Activated CD4-positive, alpha-beta T cell treated with anti-CD3 and anti-CD28 coated beads, Interleukin-2, Interleukin-6, amounts not matched to agents 100 ng/mL and 50 ng/mL, durations not matched to agents 16 hours and 8 hours (primary cell): ENCODE results near the gene BCL2L14.

Experiments used
- DNase-seq: peaks from one replicate; pipeline ENCODE4 v3.0.0-alpha.2; 2020

Gene BCL2L14

DNA sequence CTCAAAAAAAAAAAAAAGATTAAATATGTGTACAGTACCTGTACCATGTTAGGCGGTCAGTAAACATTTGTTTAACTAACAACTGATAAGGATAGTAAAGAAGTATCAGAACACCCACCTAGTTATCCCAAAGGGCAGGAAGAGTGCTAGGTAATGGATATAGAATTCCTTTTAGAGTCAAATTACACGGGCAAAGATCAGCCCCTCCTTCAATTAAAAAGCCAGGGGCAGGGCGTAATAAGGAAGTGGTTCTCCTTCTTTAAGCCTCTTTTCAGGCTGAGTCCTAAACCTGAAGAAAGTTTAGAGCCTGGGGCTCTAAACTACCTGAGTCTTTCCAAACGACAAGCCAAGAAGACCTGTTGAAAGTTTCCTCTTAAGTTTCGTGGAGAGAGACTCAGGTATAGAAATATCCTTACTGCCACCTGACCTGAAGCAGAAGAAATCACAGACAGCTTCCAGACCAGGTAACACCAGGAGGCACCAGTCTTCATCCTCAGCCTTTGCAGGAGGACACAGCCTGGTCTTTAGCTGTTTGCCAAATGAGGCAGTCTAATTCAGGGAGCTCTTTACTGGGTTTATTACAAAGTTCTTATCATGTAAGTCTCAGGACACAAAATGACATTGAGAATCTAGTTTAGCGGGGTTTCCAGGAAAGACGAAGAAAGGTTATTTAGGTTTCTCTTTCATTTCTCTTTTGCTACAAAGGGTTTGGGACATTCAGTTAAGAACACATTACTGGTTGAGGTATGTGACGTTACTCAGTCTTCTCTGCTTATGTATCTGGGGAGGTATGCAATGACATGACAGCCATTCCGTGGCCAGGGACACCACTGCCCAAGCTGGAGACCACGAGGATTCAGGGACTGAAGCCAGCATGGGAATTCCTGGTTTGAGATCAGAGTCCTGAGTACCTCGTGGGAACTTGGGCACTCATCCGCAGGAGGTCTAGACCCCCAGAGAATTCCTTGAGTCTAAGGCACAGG is at the start of gene BCL2L14:
TSS of gene BCL2L14 (plus strand) at position 266 of the 983 bp plus-strand sequence. CDS start 8,367 bp downstream, outside the sequence.
- DNase-seq: peak; percentile 27

- no peak for DNase-seq
These were observed 48.3 kb upstream of the BCL2L14 start for GRCh38 chr12:12022306-12022936.

GRCh38 chr12:12023456-12023855 is 47.3 kb upstream of the BCL2L14 start:
- DNase-seq: no peak

- peak; percentile 76 for DNase-seq
These were observed 45.6 kb upstream of the BCL2L14 start for GRCh38 chr12:12024911-12025682.

DNA sequence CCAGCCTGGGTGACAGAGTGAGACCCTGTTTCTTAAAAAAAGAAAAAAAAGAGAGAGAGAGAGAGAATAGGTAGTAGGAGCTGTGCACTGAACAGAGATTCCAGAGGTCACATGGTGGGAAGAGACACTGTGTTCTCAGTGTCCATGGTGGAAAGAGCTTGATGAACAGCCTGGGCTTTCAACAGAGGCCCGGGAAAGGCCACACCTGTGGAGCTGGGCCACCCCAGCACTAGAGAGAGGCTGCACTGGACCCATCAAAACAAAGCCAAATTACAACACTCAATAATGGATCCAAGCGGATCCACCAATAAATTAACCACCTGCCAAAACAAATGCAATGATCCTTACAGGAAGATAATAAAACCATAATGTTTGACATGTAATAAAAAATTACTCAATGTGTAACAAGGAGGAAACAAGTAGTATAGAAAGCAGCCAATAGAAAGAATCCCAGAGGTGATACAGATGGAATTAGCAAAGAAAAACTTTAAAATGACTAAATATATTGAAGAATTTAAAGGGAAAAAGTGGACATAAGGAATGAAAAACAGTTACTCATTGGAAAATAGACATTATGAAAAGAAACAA is 44.8 kb upstream of the BCL2L14 start:
- no peak for DNase-seq

- DNase-seq: peak; percentile 20
These were observed 41.9 kb upstream of the BCL2L14 start for GRCh38 chr12:12028668-12029402.

GRCh38 chr12:12029653-12030052 is 41.1 kb upstream of the BCL2L14 start:
- no peak for DNase-seq

- no peak for DNase-seq
These were observed 38.4 kb upstream of the BCL2L14 start for GRCh38 chr12:12032260-12032791.

DNA sequence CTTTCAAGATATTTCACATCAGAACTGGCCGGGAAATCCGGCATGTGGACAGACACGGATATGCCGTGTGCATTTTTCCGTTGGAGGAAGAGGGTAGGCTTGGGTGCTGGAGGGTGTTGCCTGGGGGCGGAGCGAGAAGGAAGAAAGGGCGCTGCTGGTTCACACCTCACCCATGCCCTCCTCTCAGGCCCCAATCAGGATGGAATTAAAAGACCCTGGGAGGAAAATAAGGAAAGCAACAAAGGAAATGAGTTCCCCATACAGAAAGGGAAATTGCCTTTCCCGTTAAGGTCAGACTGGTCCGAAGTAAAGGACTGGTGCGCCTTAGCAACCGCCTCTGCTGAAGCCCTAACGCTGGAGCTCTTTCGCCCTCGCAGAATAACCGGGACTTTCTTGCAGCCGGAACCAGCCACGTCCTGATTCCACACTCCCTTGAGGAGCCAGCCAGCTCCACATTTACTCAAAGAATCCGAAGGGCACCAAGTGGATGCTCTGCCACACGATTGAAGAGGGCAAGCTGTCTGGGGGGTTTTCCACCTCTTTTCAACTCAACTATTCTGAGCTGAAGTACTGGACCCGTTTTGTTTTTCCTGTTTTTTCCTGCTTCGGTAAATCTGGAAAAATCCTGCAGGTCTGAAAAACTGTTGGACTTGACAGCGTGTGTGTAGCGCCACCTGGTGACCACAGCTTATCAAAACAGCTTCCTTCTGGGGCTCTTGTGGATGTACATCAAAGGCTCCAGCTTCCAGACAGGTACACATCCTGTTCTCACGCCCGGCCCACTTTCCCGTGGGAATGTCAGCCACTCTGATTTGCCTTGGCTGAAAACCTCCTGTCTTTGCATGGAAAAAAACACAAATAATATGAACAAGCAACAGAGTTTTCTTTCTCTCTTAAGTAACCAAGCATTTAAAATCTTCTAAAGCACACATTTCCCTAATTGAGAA is 37.6 kb upstream of the BCL2L14 start:
- peak; percentile 85 for DNase-seq

DNA sequence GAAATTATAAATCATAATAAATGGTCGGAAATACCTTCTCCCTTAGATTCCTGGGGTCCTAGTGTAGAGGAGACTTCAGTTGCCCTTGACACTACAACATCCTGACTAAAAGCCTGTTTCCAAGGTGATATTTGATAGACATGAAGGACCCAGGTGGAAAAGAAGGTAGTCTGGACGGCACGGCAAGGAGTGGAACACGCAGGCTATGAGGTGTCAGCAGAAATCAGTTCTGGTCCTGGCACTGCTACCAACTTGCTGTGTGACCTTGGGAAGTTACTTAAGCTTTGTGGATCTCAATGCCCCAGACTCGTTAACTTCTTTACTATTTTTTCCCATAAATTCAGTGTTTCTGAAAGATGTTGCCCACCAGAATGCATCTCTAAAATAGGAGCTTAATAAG is 36.9 kb upstream of the BCL2L14 start:
- no peak for DNase-seq

- DNase-seq: no peak
These were observed 36.4 kb upstream of the BCL2L14 start for GRCh38 chr12:12034344-12034743.

GRCh38 chr12:12035229-12035628 is 35.5 kb upstream of the BCL2L14 start:
- no peak for DNase-seq

- no peak for DNase-seq
These were observed 33.8 kb upstream of the BCL2L14 start for GRCh38 chr12:12036901-12037300.

DNA sequence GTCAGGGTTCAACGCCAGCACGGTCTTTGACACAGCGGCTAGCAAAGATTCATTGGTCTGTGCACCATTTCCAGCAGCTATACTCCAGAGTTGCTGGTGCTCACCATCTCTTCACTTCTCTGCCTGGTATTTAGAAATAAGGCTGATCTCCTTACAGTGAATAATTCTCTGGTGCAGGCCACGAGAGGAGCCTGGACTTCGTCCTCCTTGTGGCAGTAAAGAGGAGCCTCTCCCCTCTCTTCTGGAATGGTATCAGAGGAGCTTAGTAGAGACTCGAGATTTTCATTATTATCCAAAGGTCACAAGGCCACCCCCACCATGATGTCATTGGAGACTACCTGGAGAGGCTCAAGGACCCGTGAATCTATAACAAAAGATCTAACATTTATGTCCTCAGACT is 30.8 kb upstream of the BCL2L14 start:
- no peak for DNase-seq

- no peak for DNase-seq
These were observed 24.3 kb upstream of the BCL2L14 start for GRCh38 chr12:12046401-12046800.

GRCh38 chr12:12047682-12048081 is 23.1 kb upstream of the BCL2L14 start:
- DNase-seq: no peak

DNA sequence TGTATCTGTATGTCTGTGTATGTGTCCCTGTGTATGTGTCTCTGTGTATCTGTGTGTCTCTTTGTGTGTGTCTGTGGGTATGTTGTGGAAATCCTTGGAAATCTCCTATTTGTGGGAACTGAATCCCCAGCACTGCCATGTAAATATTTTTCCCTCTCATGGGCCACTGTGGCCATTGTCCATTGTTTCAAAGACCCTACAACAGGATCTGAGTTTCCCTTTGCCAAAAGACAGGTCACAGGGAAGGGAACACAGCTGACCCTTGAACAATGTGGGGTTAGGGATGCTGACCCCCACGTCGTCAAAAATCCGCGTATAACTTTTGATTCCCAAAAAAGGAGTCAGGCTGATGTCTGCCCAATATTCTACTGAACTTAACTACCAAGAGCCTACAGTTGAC is 22.5 kb upstream of the BCL2L14 start:
- no peak for DNase-seq

DNA sequence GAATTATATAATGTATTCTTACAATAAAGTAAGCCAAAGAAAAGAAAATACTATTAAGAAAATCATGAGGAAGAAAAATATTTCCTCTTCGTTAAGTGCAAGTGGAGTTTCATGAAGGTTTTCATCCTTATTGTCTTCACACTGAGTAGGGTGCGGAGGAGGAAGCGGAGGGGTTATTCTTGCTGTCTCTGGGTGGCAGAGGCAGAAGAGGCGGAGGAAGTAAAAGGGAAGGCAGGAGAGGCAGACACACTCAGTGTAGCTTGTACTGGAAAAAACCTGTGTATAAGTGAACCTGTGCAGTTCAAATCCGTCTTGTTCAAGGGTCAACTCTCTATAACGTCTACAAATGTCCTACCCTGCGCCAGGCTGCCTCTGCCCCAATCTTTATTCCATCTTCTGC is 22.0 kb upstream of the BCL2L14 start:
- DNase-seq: no peak

DNA sequence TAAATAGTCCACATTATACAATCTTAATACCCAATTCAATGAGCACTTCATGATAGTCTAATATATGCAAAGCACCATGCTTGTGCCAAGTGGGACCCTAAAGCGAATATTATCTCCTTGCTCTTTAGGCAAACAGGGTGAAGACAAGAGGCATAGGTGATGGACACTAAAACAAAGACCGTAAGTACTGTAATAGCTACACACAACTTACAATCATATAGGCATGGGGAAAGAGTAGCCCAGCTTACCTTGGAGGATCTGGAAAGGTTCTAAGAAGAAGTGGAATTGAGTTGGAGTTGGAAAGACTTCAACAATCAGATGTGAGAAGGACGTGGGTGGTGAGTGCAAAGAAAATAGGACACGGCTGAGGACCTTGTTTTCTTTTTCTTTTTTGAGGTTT is 19.1 kb upstream of the BCL2L14 start:
- no peak for DNase-seq

DNA sequence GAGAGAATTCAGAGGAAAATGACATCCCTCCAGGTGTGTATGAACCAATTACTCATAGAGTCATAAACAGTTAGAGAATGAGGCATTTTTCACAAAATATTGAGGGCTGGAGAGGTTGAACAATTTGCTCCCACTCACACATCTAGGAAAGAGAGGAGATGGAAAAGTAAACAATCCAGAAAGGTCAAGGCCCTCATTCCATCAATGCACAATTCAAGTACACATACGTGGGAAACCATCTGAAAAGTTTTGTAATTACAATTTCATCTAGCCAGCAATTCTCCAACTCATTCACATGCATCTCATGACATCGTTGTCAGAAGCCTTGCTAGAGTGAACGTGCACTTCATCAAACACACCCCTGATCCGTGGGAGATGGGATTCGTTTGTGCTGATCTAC is 15.7 kb upstream of the BCL2L14 start:
- no peak for DNase-seq

- DNase-seq: no peak
These were observed 13.8 kb upstream of the BCL2L14 start for GRCh38 chr12:12056951-12057350.
